ENCODE measurements around the gene ZDHHC1. TPM values are rescaled to one million over a fixed set of nuclear protein-coding genes. Genes with fewer than 3 reads are reported as not detected.

Gene ZDHHC1
- total and polyA plus RNA-seq, 2 of the 13 experiments (the other 11 are each of a cell fraction or from before 2014, with no cell fraction given), result 0.51 to 1.1 TPM

- TF ChIP-seq ZNF576 (CRISPR knock-in tag; IDR thresholded peaks at IDR 0.05) (no peak), TP53 (CRISPR knock-in tag; conservative IDR thresholded peaks at IDR 0.05) (no peak), ZNF329 (CRISPR knock-in tag; IDR thresholded peaks at IDR 0.05; ENCODE audit: low read depth) (no peak), ZNF136 (CRISPR knock-in tag; IDR thresholded peaks at IDR 0.05; ENCODE audit: low read depth) (no peak), KLF15 (CRISPR knock-in tag; IDR thresholded peaks at IDR 0.05; ENCODE audit: borderline replicate concordance) (no peak), ARNTL (CRISPR knock-in tag; IDR thresholded peaks at IDR 0.05) (no peak), NR2F6 (IDR thresholded peaks at IDR 0.05) (peak; percentile 75), NR2F6 (CRISPR knock-in tag; IDR thresholded peaks at IDR 0.05) (peak; percentile 92), GLI4 (CRISPR knock-in tag; IDR thresholded peaks at IDR 0.05; ENCODE audit: borderline replicate concordance) (no peak), ATM (IDR thresholded peaks at IDR 0.05; ENCODE audit: borderline replicate concordance) (no peak), CHCHD3 (CRISPR knock-in tag; IDR thresholded peaks at IDR 0.05) (no peak), SALL1 (CRISPR knock-in tag; IDR thresholded peaks at IDR 0.05) (peak; percentile 50; the same call in 1 of the 2 replicates), BRD4 (CRISPR knock-in tag; IDR thresholded peaks at IDR 0.05) (no peak)
- TF ChIP-seq, protein P1, sequence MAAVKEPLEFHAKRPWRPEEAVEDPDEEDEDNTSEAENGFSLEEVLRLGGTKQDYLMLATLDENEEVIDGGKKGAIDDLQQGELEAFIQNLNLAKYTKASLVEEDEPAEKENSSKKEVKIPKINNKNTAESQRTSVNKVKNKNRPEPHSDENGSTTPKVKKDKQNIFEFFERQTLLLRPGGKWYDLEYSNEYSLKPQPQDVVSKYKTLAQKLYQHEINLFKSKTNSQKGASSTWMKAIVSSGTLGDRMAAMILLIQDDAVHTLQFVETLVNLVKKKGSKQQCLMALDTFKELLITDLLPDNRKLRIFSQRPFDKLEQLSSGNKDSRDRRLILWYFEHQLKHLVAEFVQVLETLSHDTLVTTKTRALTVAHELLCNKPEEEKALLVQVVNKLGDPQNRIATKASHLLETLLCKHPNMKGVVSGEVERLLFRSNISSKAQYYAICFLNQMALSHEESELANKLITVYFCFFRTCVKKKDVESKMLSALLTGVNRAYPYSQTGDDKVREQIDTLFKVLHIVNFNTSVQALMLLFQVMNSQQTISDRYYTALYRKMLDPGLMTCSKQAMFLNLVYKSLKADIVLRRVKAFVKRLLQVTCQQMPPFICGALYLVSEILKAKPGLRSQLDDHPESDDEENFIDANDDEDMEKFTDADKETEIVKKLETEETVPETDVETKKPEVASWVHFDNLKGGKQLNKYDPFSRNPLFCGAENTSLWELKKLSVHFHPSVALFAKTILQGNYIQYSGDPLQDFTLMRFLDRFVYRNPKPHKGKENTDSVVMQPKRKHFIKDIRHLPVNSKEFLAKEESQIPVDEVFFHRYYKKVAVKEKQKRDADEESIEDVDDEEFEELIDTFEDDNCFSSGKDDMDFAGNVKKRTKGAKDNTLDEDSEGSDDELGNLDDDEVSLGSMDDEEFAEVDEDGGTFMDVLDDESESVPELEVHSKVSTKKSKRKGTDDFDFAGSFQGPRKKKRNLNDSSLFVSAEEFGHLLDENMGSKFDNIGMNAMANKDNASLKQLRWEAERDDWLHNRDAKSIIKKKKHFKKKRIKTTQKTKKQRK (IDR thresholded peaks at IDR 0.05; ENCODE audit: low read length), result no peak
Observed at GRCh38 chr16:67429053-67429798, 12.9 kb upstream of the ZDHHC1 start (continued).

All from HepG2 (cell line).